Type B pancreatic cell (in vitro differentiated cells): ENCODE data around the gene BACH2. TPM values are rescaled to one million over a fixed set of nuclear protein-coding genes. Genes with fewer than 3 reads are reported as not detected.
"Not testable (repeated sequence)": the region's sequence is repeated elsewhere in the genome, so short reads cannot be mapped to it uniquely, and the experiment has no call there.

ENCODE experiments used
- DNase-seq: peaks from one replicate; pipeline ENCODE4 v3.0.0; 2021; ENCODE audit warnings: mixed read lengths; ENCODE audit not compliant: unreplicated experiment; ENCODE audit errors: extremely low spot score
- H3K27ac Mint-ChIP-seq: 2 replicates; pipeline ENCODE4 v1.8.0; 2021; ENCODE audit warnings: mild to moderate bottlenecking, mixed read lengths
- H3K27me3 Mint-ChIP-seq: 2 replicates; pipeline ENCODE4 v1.8.0; 2021; ENCODE audit warnings: mixed read lengths
- H3K36me3 Mint-ChIP-seq: 2 replicates; pipeline ENCODE4 v1.8.0; 2021; ENCODE audit warnings: mixed read lengths
- H3K4me1 Mint-ChIP-seq: one replicate; pipeline ENCODE4 v1.8.0; 2021; ENCODE audit warnings: mixed read lengths; ENCODE audit not compliant: unreplicated experiment
- H3K4me3 Mint-ChIP-seq: 2 replicates; pipeline ENCODE4 v1.8.0; 2021; ENCODE audit warnings: mild to moderate bottlenecking, mixed read lengths
- H3K9me3 Mint-ChIP-seq: 2 replicates; pipeline ENCODE4 v1.8.0; 2021; ENCODE audit warnings: mixed read lengths
- CTCF ChIP-seq: fragments of 200-600 bp; sonication (generic); conservative IDR thresholded peaks from 2 replicates; pipeline ENCODE4 v1.5.0; 2021; ENCODE audit warnings: antibody characterized with exemption, mild to moderate bottlenecking
- total RNA-seq: library from RNA; stranded (reverse); gene quantifications from 2 replicates; pipeline ENCODE4 v1.2.1, GENCODE V29; 2021; ENCODE audit warnings: low replicate concordance

Gene BACH2
- total RNA-seq, 1 donor from 2014 or later = 33.5 TPM

DNA sequence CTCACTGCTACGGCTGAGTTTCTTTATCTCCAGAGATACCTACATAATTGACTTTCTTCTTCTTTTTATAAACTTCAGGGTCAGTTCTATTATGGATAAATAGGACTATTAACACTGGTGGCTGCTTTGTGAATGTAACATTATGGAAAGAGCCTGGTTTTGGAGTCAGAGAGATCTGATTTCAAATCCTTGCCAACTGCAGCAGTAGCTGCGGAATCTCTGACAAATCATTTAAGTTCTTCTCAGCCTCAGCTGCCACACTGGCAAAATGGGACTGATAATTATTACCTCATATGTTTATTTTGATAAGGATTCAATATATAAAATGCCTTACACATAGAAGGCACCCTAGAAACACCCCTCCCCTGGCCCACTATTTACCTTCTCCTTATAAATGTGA, 160.5 kb downstream of the BACH2 start:
- Mint-ChIP-seq H3K9me3 (no peaks in the 10 kb centered on the region), H3K27ac (no peak overlapping the region), H3K36me3 (no peaks in the 10 kb centered on the region), H3K4me3 (no peak overlapping the region), H3K27me3 (no peaks in the 10 kb centered on the region), H3K4me1 (peaks cover 32% of the 10 kb centered on the region)
- DNase-seq = no peak
- TF ChIP-seq CTCF = no peak

DNA sequence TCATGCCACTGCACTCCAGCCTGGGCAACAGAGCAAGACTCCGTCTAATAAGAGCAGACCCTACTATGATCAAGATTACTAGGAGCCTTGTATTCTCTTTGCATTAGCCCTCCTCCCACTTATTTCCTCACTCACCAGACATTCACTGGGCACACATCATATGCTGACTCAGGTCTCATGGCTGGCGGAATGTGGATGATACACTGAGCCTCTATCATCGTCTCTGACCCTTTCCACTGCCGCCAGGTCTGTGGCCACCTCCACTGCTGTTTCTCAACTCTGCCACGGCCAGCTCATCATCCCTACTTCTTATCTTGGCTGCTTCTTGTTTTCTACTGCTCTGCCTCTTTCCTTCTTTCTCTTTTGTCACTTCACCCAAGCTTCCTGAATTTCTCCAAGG, 161.0 kb downstream of the BACH2 start:
- Mint-ChIP-seq H3K4me1 (peaks cover 35% of the 10 kb centered on the region), H3K36me3 (no peaks in the 10 kb centered on the region), H3K9me3 (no peaks in the 10 kb centered on the region), H3K4me3 (no peak overlapping the region), H3K27ac (no peak overlapping the region), H3K27me3 (no peaks in the 10 kb centered on the region)
- no peak for DNase-seq
- no peak for TF ChIP-seq CTCF

DNA sequence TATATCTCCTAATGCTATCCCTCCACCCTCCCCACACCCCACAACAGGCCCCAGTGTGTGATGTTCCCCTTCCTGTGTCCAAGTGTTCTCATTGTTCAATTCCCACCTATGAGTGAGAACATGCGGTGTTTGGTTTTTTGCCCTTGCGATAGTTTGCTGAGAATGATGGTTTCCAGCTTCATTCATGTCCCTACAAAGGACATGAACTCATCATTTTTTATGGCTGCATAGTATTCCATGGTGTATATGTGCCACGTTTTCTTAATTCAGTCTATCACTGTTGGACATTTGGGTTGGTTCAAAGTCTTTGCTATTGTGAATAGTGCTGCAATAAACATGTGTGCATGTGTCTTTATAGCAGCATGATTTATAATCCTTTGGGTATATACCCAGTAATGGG, 163.0 kb downstream of the BACH2 start:
- not testable (repeated sequence) for H3K27ac Mint-ChIP-seq, H3K27me3 Mint-ChIP-seq, DNase-seq, H3K36me3 Mint-ChIP-seq, H3K4me3 Mint-ChIP-seq, H3K9me3 Mint-ChIP-seq
- H3K4me1 Mint-ChIP-seq = peaks cover 38% of the 10 kb centered on the region

DNA sequence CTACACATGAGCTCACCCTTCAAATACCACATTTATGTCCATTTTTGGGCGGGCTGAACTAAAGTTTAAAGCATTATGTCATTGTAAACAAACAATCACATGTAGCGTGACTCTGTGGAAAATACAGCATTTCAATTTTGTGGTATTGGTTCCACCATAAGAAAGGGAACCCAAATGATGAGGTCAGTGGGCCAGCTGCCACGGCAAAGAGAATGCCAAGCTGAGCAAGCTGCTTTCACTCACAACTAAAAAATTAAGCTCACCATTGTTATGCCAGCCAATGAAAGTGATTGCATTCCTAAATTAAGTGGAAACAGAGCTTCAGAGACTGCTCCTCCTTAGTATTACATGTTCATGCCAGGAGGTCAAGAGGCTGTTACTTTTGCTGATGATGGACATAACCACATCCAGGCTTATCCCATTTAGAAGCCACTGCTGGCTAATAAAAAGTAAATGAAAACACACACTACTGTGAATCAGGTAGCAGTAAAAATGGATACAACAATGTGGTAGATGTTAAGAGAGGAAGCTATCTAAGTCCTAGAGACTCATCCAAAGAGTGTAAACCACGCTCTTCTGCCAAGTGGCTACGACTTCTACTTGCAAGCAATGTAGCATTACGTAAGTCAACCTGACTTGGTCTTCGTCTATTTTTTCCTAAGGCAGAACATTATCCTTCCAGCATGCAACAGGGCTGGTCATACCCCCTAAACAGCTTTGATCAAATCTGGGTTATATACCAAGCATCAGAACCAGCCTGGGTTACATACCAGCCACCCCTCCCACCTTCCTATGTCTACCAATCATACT, 164.8 kb downstream of the BACH2 start:
- Mint-ChIP-seq H3K27me3 (no peaks in the 10 kb centered on the region), H3K9me3 (no peaks in the 10 kb centered on the region), H3K4me3 (no peak overlapping the region), H3K4me1 (peaks cover 37% of the 10 kb centered on the region), H3K27ac (no peak overlapping the region), H3K36me3 (no peaks in the 10 kb centered on the region)
- no peak for TF ChIP-seq CTCF
- DNase-seq = no peak

GRCh38 chr6:90131125-90131524, 165.5 kb downstream of the BACH2 start:
- H3K9me3 Mint-ChIP-seq = no peaks in the 10 kb centered on the region
- H3K4me1 Mint-ChIP-seq = peaks cover 39% of the 10 kb centered on the region
- TF ChIP-seq CTCF = no peak
- no peak overlapping the region for H3K27ac Mint-ChIP-seq
- no peak overlapping the region for H3K4me3 Mint-ChIP-seq
- H3K27me3 Mint-ChIP-seq = no peaks in the 10 kb centered on the region
- DNase-seq = no peak
- H3K36me3 Mint-ChIP-seq = no peaks in the 10 kb centered on the region

- not testable (repeated sequence) for H3K4me3 Mint-ChIP-seq, DNase-seq, H3K36me3 Mint-ChIP-seq, H3K27ac Mint-ChIP-seq, H3K9me3 Mint-ChIP-seq, H3K27me3 Mint-ChIP-seq
- peaks cover 44% of the 10 kb centered on the region for H3K4me1 Mint-ChIP-seq
These were observed 168.0 kb downstream of the BACH2 start for GRCh38 chr6:90128687-90129086.
